HCT116 (cell line): ENCODE data around the gene HHAT. TPM values are rescaled to one million over a fixed set of nuclear protein-coding genes. Genes with fewer than 3 reads are reported as not detected.

ENCODE experiments used
- ATAC-seq: fragments of 200-7000 bp; cut with Tn5 transposase; 2 replicates; pipeline ENCODE4 v1.9.1; 2020; ENCODE audit warnings: mild to moderate bottlenecking, moderate library complexity
- BruUV-seq: library from RNA; stranded (reverse); fragments of 400-500 nt; replicated peaks from 2 replicates; lab custom pipeline; 2021; lab: Mats Ljungman, UMichigan
- CTCF ChIA-PET: fragments of 300-600 bp; sonication (Branson Sonifier 250); formaldehyde crosslinking; loops from one replicate; lab custom pipeline; 2021; ENCODE audit warnings: antibody characterized with exemption; lab: Charles Lee
- POLR2A ChIA-PET: fragments of 300-600, 350-600 bp; sonication (Branson Sonifier 250); formaldehyde crosslinking; loops from one replicate; lab custom pipeline; 2021; ENCODE audit warnings: antibody characterized with exemption; lab: Charles Lee
- RAD21 ChIA-PET, 2 experiments: fragments of 300-600 bp; sonication (Branson Sonifier 250); formaldehyde crosslinking; loops; one replicate each; lab custom pipeline; 2023; ENCODE audit warnings: low total read pairs in 2 of 2; ENCODE audit not compliant: uncharacterized antibody in 2 of 2, unreplicated experiment in 2 of 2, low non-redundant PET in 1 of 2; lab: Charles Lee
- DNase-seq: peaks from one replicate; pipeline ENCODE4 v3.0.0-alpha.2; 2010; ENCODE audit warnings: low read depth, low spot score
- H2AFZ ChIP-seq: fragments of 200-600 bp; shearing (Covaris generic), sonication (generic); 2 replicates; pipeline ENCODE4 v1.6.1; 2017; ENCODE audit warnings: low read depth, mixed run types, mixed read lengths, antibody characterized with exemption, low read length; ENCODE audit not compliant: poor library complexity, severe bottlenecking
- H3K27ac ChIP-seq: 2 replicates; pipeline ENCODE4 v1.5.1; 2012; ENCODE audit warnings: low read depth, low read length
- H3K27me3 ChIP-seq: fragments of 200-600 bp; sonication (generic); 2 replicates; pipeline ENCODE4 v1.6.1; 2016; ENCODE audit warnings: mixed run types, low read length, mixed read lengths; ENCODE audit not compliant: insufficient read depth
- H3K36me3 ChIP-seq, 2 experiments: fragments of 200-500 bp in 1 of 2; fragments of 200-600 bp in 1 of 2; sonication (Bioruptor generic) in 1 of 2; sonication (generic) in 1 of 2; 2 replicates each; pipeline versions ENCODE4 v1.5.1 to v1.6.1; 2014 to 2016; ENCODE audit warnings: low read length in 2 of 2, inconsistent platforms in 1 of 2, mixed read lengths in 1 of 2, mixed run types in 1 of 2; ENCODE audit not compliant: insufficient read depth in 2 of 2, control insufficient read depth in 1 of 2
- H3K4me1 ChIP-seq, 2 experiments: fragments of 200-600 bp in 1 of 2; sonication (generic) in 1 of 2; 2 replicates each; pipeline versions ENCODE4 v1.5.1 to v1.6.1; 2012 to 2017; ENCODE audit warnings: low read length in 2 of 2, inconsistent platforms in 1 of 2, mild to moderate bottlenecking in 1 of 2, mixed read lengths in 1 of 2, mixed run types in 1 of 2, moderate library complexity in 1 of 2; ENCODE audit not compliant: insufficient read depth in 2 of 2, control insufficient read depth in 1 of 2
- H3K4me2 ChIP-seq: fragments of 200-600 bp; sonication (generic); 2 replicates; pipeline ENCODE4 v1.6.1; 2017; ENCODE audit warnings: mixed run types, low read length, mixed read lengths
- H3K4me3 ChIP-seq, 2 experiments: fragments of 200-600 bp in 1 of 2; sonication (generic) in 1 of 2; replicated peaks in 1 of 2; 2 replicates each; pipeline ENCODE4 v1.5.1; 2011 to 2016; ENCODE audit warnings: low read length in 2 of 2, control low read depth in 1 of 2, low read depth in 1 of 2, mild to moderate bottlenecking in 1 of 2, mixed read lengths in 1 of 2, mixed run types in 1 of 2
- H3K79me2 ChIP-seq: fragments of 200-600 bp; sonication (generic); 2 replicates; pipeline ENCODE4 v1.6.1; 2017; ENCODE audit warnings: mild to moderate bottlenecking, mixed run types, low read length, moderate library complexity, mixed read lengths; ENCODE audit not compliant: insufficient read depth
- H3K9ac ChIP-seq: fragments of 200-600 bp; sonication (generic); 2 replicates; pipeline ENCODE4 v1.6.1; 2016; ENCODE audit warnings: low read length, mixed read lengths
- H3K9me2 ChIP-seq: fragments of 200-600 bp; sonication (generic), shearing (Covaris generic); 2 replicates; pipeline ENCODE4 v1.6.1; 2017; ENCODE audit warnings: mixed run types, mild to moderate bottlenecking, moderate library complexity; ENCODE audit not compliant: insufficient read depth
- H3K9me3 ChIP-seq, 2 experiments: fragments of 200-500 bp in 1 of 2; fragments of 200-600 bp in 1 of 2; sonication (Bioruptor generic) in 1 of 2; sonication (generic) in 1 of 2; 2 replicates each; pipeline ENCODE4 v1.6.1; 2014 to 2017; ENCODE audit warnings: low read length in 2 of 2, mixed read lengths in 2 of 2, inconsistent platforms in 1 of 2, low read depth in 1 of 2, mild to moderate bottlenecking in 1 of 2, mixed run types in 1 of 2, moderate library complexity in 1 of 2; ENCODE audit not compliant: control insufficient read depth in 1 of 2, insufficient read depth in 1 of 2
- H4K20me1 ChIP-seq: fragments of 200-600 bp; sonication (generic), shearing (Covaris generic); 2 replicates; pipeline ENCODE4 v1.6.1; 2017; ENCODE audit warnings: mixed run types, mild to moderate bottlenecking, moderate library complexity; ENCODE audit not compliant: insufficient read depth
- ATF3 ChIP-seq: IDR thresholded peaks from 2 replicates; pipeline ENCODE4 v1.6.1; 2012
- CEBPB ChIP-seq: IDR thresholded peaks from 2 replicates; pipeline ENCODE4 v1.6.1; 2012; ENCODE audit warnings: low read depth
- CTCF ChIP-seq, 3 experiments: fragments of 200-600 bp in 1 of 3; sonication (generic) in 1 of 3; IDR thresholded peaks in 2 of 3; conservative IDR thresholded peaks in 1 of 3; 2 replicates each; pipeline ENCODE4 v1.5.1; 2012 to 2017; ENCODE audit warnings: low read depth in 2 of 3, low read length in 2 of 3, antibody characterized with exemption in 1 of 3, borderline replicate concordance in 1 of 3, control low read depth in 1 of 3, mild to moderate bottlenecking in 1 of 3, mixed read lengths in 1 of 3, mixed run types in 1 of 3, moderate library complexity in 1 of 3; ENCODE audit not compliant: insufficient read depth in 1 of 3
- EGR1 ChIP-seq: IDR thresholded peaks from 2 replicates; pipeline ENCODE4 v1.6.1; 2012; ENCODE audit warnings: low read depth
- ELF1 ChIP-seq: IDR thresholded peaks from 2 replicates; pipeline ENCODE4 v1.6.1; 2012; ENCODE audit warnings: low read depth, borderline replicate concordance
- EZH2 ChIP-seq: fragments of 200-600 bp; sonication (generic); IDR thresholded peaks from 2 replicates; pipeline ENCODE4 v1.6.1; 2017; ENCODE audit warnings: antibody characterized with exemption, mixed run types
- EZH2phosphoT487 ChIP-seq: fragments of 200-600 bp; IDR thresholded peaks from 2 replicates; pipeline ENCODE4 v1.6.1; 2018; ENCODE audit warnings: antibody characterized with exemption, borderline replicate concordance
- FOSL1 ChIP-seq: IDR thresholded peaks from 2 replicates; pipeline ENCODE4 v1.6.1; 2012; ENCODE audit warnings: low read depth
- JUND ChIP-seq: IDR thresholded peaks from 2 replicates; pipeline ENCODE4 v1.6.1; 2012
- POLR2A ChIP-seq: IDR thresholded peaks from 2 replicates; pipeline ENCODE4 v1.7.0; 2011; ENCODE audit warnings: borderline replicate concordance; ENCODE audit not compliant: insufficient read depth, insufficient read length; ENCODE audit errors: extremely low read depth
- RAD21 ChIP-seq: IDR thresholded peaks from 2 replicates; pipeline ENCODE4 v1.6.1; 2012; ENCODE audit warnings: low read depth, mild to moderate bottlenecking
- REST ChIP-seq: IDR thresholded peaks from 2 replicates; pipeline ENCODE4 v1.6.1; 2012; ENCODE audit warnings: low read depth
- TCF7L2 ChIP-seq: IDR thresholded peaks from 2 replicates; pipeline ENCODE4 v1.7.0; 2011; ENCODE audit warnings: borderline replicate concordance, inconsistent platforms; ENCODE audit not compliant: insufficient read depth, insufficient read length; ENCODE audit errors: extremely low read depth
- YY1 ChIP-seq: IDR thresholded peaks from 2 replicates; pipeline ENCODE4 v1.6.1; 2011; ENCODE audit warnings: low read length, low read depth, moderate library complexity, mild to moderate bottlenecking; ENCODE audit not compliant: insufficient replicate concordance; ENCODE audit errors: extremely low read depth
- ZBTB33 ChIP-seq: IDR thresholded peaks from 2 replicates; pipeline ENCODE4 v1.6.1; 2011; ENCODE audit warnings: mild to moderate bottlenecking, low read length, moderate library complexity; ENCODE audit not compliant: insufficient replicate concordance; ENCODE audit errors: extremely low read depth
- ZFX ChIP-seq: fragments of 450-650 bp; IDR thresholded peaks from 2 replicates; pipeline ENCODE4 v1.6.1; 2017
- intact Hi-C: fragments of 100-400 bp; cut with micrococcal nuclease; formaldehyde crosslinking; loops from 2 replicates; pipeline ENCODE4 v1.10.0; 2022
- total RNA-seq: library from RNA; stranded (reverse); gene quantifications from one replicate; pipeline ENCODE4 v1.2.1, GENCODE V29; 2021; ENCODE audit not compliant: unreplicated experiment

Gene HHAT
- total RNA-seq, 1 experiment from 2014 or later = 2.7 TPM

- Histone ChIP-seq H3K4me3 (no peak overlapping the region), H2AFZ (no peak overlapping the region), H3K4me1 (no peaks in the 10 kb centered on the region), H3K36me3 (no peaks in the 10 kb centered on the region), H3K9ac (no peak overlapping the region), H3K9me3 (no peaks in the 10 kb centered on the region), H3K79me2 (no peaks in the 10 kb centered on the region), H3K27me3 (no peaks in the 10 kb centered on the region), H4K20me1 (no peaks in the 10 kb centered on the region), H3K27ac (no peak overlapping the region), H3K9me2 (no peaks in the 10 kb centered on the region), H3K4me2 (no peak overlapping the region)
- no peak for DNase-seq
- intact Hi-C loops = no loop called here
- no peak for TF ChIP-seq EZH2phosphoT487
- TF ChIP-seq JUND = no peak
- TF ChIP-seq EGR1 = no peak
- no peak for TF ChIP-seq EZH2
- no peak for TF ChIP-seq ATF3
- no peak for TF ChIP-seq ELF1
- no peak for TF ChIP-seq ZBTB33
- TF ChIP-seq TCF7L2 = no peak
- TF ChIP-seq ZFX = no peak
- no peak for TF ChIP-seq RAD21
- TF ChIP-seq POLR2A = no peak
- TF ChIP-seq YY1 = no peak
- TF ChIP-seq REST = no peak
- no peak for TF ChIP-seq FOSL1
- no peak for TF ChIP-seq CTCF (IDR thresholded peaks at IDR 0.05 in 2 of 3, conservative IDR thresholded peaks at IDR 0.05 in 1 of 3; ENCODE audit: borderline replicate concordance in 1 of 3, insufficient read depth in 1 of 3, low read depth in 2 of 3, low read length in 2 of 3)
- TF ChIP-seq CEBPB = no peak
- POLR2A ChIA-PET = no interaction called here
- CTCF ChIA-PET = no interaction called here
- RAD21 ChIA-PET = no interaction called here
- BruUV-seq = no TSS peak
- ATAC-seq = no peak
These were observed 23.9 kb downstream of the HHAT start for GRCh38 chr1:210352575-210352974.
